Globus pallidus (tissue), 1 donor: ENCODE data around the gene MRPL50.

Experiments used
- DNase-seq: peaks from one replicate; pipeline ENCODE4 v3.0.0-alpha.2; 2015; ENCODE audit warnings: low spot score

Gene MRPL50

DNA sequence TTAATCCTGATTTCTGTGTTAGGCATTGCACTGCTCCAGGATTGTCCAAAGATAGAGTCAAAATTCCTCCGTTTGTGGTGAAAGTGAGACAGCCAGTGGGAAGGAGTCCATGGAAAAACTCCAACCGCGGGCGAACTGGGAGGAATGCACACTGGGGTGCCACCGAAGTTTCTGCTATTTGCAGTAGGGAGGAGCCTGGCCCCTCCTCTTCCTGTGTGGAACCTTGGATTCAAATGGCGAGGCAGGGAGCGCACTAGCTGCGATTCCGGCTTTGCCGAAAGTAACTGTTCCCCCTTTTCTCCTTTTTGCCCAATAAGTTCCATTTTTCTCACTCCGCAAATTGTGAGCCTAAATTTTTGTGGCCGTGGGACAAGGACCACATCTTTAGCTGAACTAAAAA is 22.9 kb downstream of the MRPL50 start:
- no peak for DNase-seq

DNA sequence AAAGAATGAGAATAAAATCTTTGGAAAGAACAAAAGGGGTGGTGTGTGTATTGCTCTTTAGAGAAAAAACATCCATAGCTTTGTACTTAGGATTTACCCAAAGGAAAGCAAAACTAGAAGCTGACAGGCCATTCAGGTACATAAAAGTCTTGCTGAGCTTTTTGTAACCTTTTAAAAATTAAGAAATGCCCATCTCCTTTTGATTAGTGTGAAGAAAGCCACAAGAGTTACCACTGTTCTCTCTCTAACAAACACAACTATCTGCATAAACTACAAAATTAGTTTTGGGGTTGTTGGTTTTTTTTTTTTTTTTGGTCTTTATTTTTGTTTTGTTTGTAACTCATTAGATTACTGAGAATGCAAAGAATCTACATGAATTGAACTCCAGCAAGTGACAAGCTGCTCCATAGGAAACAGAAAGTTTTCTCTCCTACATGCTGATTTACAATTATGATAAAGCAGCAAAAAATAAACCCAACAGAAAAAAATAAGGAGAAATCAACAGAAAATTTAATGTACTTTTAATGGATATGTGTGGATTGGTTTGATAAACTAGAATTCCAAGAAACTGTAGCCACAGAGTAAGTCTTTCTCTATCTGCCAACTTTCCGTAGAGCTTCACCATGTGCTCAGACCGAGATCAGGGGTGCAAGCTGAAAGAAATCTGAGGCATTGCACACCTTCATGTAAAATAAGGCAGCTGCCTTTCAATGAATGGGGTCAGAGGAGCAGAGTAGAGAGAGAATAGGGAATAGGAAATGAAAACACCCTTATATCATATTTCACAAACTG is 25.9 kb downstream of the MRPL50 start:
- DNase-seq, result no peak

DNA sequence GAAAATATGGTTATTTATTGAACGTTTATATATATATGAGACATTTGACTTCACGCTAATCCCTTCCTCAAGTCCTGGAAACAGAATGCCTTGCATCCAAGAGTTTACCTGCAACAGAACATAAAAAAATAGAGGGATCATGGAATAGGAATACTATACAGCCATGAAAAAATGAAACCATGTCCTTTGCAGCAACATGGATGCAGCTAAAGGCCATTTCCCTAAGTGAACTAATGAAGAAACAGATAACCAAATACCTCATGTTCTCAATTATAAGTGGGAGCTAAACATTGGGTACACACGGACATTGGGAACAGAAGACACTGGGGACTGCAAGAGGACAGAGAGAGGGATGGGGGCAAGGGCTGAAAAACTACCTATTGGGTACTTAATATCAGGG is 26.6 kb downstream of the MRPL50 start:
- no peak for DNase-seq

DNA sequence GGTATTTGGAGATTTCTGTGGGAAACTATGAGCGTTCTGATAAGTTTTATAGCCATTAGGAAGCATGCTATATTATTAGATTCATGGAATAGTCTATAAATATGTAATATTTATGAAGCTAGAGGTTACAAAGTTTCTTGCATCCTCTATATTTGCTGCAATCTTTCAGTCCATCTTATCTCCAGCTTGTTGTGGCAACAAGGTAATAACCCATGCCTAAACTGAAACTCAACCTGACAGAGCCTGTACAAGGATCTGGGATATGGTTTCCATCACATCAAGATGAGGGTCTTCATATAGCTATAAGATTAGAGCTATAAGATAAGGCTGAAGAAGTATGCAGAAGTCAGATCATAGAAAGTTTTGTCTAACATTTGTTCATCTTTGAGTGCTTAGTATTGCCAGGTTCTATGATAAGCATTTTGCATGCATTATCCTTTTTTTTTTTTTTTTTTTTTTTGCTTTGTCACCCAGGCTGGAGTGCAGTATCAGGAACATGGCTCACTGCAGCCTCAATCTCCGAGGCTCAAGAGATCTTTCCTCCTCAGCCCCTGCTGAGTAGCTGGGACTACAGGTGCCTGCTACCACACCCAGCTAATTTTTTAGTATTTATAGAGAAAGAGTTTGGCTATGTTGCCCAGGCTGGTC is 28.4 kb downstream of the MRPL50 start:
- DNase-seq, result no peak

DNA sequence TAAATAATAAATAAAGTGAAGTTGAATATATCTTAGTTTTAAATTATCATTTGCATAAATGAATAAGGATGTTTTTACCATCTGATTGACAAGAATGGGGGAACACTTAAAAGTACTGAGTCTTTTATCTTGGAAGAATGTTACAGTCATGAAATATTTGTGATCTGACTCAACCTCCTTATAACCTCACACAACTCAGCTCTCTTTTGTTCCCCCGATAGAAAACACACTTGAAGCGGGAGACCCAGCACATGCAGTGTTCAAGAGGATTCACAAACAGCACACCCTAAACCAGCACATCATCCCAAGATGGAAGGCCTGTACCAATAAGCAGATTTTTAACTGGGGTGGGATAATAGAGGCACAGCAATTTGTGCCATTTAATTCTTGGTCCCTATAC is 29.1 kb downstream of the MRPL50 start:
- no peak for DNase-seq

DNA sequence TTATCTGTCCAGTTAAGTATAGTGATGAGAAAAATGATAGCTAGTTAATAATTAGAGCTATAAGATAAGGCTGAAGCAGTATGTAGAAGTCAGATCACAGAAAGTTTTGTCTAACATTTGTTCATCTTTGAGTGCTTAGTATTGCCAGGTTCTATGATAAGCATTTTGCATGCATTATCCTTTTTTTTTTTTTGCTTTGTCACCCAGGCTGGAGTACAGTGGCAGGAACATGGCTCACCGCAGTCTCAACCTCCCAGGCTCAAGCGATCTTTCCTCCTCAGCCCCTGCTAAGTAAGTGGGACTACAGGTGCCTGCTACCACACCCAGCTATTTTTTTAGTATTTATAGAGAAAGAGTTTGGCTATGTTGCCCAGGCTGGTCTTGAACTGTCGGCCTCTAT is 31.1 kb downstream of the MRPL50 start:
- DNase-seq, result no peak

DNA sequence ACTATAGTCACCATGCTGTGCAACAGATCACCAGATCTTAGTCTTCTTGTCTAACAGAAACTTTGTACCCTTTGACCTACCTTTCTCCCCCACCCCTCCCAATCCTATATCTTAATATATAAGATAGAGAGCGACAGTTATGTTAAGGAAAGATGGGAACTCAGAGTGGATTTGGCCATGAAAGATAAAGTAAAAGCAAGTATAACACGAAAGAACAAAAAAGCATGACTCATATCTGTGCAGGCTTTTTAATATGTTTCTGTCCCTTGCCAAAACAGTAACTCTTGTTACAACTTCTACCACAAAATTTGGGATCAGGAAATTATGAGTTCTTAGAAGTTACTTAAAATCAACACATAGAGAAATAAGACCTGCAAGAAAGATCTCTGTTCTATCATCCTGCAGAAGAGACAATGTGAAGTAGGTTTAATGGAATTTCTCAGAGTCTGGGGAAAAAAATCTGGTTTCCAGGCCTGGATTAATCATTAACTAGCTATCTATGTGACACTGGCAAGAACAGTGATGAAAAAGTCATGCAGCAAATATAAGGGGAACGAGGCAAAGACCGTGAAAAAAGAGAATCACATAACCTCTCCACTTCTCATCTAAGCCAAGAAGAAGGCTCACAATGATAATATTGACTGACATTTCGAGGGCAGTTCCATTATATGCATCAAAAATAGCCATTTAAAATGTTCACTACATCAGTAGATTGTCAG is 32.2 kb downstream of the MRPL50 start:
- DNase-seq, result no peak

DNA sequence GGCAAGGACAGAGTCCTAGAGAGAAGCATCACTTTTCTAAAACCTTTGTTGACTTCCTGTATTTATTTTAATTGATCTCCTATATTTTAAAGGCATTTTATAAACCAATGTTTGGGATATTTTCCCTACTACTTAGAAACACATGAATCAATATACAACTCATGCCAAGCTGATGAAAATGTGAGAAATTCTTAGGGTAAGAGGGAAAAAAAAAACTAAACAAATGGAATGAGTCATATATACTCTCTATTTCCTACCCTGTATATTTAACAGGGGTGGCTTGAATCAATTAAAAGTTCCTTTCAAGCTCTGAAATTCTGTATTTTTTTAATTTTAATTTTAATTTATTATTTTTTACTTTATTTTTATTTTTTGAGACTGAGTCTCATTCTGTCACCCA is 33.2 kb downstream of the MRPL50 start:
- no peak for DNase-seq

DNA sequence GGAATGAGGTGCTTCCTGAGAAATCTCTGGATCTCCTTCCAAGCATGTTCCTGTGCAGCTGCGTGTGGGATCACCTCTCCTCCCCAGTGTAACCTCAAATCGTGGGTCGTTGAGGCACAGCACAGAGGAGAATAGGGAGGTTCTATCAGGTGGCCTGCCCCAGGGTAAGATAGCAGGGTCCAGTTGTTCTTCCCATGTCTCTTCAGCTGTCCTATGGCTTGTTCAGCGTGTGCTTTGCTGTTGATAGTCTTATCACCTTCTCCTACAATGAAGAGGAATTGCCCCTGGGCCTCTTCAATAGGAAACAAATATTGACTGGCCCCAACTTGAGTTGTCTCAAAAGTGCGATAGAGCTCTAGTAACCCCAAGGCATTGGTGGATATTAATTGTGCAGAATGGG is 36.0 kb downstream of the MRPL50 start:
- no peak for DNase-seq

DNA sequence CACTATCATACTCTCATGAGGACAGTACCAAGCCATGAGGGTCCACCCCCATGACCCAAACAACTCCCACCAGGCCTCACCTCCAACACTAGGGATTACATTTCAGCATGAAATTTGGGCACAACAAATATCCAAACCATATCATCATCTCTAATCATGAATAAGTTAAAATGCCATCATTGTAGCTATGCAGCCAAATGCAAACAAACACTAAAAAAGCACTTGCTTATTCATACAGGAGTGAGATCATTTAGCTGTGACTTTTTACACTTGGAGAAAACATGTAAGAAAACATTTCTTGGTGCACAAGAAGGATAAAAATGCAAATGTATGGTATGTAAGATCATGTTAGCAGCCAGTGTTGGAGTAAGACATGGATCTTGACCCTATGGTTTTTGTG is 37.8 kb downstream of the MRPL50 start:
- no peak for DNase-seq

DNA sequence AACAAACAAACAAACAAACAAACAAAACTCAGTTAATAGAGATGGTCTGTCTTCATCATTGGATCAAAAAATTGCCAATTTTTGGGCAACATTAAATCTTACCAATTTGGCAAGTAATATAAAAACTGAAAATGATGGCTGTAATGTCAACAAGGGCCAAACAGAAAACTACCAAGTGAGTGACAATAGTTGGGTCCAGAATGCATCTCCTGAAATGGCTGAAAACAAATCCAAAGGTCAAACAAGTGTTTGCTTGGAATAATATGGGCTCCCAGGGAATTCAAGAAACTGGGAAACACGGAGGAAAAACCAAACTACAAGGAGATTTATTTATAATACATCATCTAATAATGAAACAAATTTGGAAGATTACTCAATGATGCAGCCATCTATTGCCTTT is 38.7 kb downstream of the MRPL50 start:
- no peak for DNase-seq

DNA sequence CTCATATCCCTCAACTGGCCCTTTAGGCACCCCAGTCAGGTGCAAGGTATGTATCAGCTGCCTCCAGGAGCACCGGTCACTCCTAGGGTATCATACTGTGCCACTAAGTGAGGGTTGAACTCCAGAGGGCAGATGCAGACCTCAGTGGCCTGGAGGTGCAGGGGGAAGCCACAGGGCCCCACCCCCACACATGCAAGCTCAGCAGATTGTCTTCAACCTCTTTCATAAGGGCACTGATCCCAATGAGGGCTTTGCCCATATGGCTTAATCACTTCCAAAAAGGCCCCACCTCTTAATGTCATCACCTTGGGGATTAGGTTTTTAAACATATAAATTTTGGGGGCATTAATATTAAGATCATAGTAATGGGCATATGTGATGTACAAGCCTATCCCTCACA is 41.8 kb downstream of the MRPL50 start:
- no peak for DNase-seq

DNA sequence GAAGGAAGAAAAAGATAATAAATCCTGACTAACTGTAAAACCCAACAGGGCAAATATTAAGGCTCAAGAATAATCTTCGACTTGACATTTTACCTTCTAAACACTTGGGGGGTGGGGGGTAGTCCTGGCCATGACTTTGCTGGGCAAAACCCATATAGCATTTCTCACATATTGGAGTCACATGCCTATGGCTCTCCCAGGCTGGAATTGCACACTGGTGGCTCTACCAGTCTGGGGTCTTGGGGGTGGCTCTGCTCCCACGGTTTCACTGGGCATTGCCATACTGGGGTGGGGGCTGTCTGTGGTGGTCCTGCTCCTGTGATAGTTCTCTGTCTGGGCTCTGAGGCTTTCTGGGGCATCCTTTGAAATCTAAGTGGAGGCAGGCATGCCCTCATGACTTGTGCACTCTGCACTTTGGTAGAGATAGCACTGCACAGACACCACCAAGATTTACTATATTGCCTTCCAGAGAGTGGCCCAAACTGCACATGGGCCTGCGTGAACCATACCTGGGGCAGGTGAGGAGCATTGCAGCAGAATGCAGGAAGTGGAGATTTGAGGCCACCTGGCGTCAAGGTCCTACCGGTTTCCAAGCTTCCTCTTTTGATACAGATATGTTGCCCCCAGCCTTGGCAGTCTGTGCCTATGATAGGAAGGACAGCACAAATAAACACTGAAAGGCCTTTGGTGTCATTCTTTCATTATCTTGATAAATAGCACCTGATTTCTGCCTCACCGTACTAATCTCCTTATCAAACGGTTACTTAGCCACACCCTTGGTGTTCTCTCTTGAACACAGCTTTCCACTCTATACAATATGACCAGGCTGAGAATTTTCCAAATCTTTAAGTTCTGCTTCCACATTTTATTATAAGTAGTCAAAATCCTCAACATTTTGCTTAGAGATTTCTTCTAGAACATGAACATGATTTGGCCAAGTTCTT is 43.4 kb downstream of the MRPL50 start:
- no peak for DNase-seq

DNA sequence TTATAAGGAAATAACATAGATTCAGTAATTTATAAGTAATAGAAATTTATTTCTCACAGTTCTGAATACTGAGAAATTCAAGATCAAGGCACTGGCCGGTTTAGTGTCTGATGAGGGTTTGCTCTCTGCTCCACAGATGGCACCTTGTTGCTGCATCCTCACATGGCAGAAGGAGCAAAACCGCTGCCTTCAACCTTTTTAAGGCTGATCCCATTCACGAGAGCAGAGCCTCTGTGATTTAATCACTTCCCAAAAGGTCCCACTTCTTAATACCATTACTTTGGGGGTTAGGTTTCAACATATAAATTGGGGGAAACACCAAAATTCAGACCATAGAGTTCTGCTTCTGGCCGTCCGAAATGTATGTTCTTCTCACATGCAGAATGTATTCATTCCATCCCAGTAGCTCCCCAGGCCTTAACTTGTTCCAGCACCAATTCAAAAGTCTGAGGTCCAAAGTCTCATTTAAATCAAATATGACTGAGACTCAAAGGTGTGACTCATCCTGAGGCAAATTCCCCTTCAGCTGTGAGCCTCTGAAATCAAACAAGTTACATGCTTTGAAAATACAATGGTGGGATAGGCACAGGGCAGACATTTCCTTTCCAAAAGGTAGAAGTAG is 44.2 kb downstream of the MRPL50 start:
- no peak for DNase-seq

DNA sequence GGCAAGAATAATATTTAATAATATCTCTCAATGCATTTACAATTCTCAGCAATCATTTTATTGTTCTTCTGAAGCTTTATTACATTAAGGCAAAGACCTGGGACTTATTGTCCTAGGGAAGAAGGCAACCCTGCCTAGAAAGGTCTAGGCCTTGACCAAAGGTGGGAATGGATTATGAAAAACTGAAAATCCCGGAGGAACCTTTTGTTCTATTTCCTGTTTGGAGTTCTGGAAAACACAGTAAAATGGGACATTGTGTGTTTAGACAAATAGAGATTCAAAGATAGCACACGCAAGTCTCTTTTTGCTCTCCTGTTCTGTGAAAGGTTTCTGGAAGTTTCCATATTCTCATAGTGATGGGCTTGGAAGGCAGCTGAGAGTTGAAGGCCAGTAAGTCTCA is 44.7 kb downstream of the MRPL50 start:
- no peak for DNase-seq

DNA sequence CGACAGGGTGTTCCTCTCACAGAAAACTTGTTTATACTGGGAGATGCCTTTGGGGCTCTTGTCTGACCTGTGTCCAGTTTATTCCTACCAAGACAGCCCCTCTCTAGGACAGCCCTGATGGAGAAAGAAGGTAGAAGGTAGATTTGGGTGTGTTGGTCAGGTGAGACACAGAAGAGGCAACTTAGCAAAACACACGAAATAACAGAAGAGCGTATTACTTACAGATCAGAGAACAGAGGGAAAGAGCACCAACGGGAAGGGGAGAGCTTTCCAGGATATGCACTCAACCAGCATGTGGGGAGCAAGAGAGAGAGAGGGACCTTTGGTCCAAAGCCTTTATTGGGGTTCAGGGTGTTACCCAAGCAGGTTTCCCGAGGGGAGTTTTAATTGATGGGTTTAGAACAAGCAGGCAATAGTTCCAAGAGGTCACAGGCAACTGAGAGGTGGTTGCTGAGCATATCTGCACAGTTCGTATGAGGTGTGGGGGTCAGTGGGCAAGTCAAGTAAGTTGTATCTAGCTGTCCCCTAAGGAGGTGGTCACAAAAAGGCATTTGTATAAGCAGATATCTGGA is 45.4 kb downstream of the MRPL50 start:
- DNase-seq, result no peak

DNA sequence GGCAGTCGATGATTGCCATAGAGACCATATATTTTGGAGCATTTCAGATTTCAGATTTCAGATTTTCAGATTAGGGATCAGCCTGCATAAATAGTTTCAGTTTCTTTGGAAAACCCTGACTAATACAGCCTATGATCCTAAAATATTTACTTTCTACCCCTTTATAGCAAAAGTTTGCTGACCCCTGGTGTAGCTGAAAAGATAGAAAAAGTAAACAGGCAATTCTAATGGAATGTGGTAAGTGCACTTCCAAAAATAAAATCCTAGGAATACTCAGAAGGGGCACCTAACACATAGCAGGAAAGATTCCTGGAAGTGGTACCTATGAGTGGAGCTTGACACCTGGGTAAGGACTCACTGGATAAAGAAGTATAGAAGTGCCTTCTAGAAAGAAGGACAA is 48.1 kb downstream of the MRPL50 start:
- DNase-seq, result no peak

DNA sequence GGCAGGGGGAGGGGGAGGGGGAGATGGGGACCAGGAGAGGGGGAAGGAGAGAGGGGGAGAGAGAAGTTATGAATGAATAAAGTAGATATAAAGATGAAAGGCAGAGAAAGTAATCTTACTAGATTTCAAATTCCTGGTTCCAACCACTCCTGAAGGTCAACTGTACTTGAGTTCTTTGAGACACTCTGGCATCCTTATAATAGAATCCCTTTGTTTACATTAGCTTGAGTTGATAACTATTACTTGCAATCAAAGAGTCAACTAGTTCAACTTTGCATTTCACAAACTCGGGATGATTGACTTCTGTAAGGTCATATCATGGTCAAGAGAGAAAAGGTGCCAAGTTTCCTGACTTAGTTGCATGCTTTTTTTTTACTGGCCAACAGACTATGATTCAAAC is 55.8 kb downstream of the MRPL50 start:
- no peak for DNase-seq

DNA sequence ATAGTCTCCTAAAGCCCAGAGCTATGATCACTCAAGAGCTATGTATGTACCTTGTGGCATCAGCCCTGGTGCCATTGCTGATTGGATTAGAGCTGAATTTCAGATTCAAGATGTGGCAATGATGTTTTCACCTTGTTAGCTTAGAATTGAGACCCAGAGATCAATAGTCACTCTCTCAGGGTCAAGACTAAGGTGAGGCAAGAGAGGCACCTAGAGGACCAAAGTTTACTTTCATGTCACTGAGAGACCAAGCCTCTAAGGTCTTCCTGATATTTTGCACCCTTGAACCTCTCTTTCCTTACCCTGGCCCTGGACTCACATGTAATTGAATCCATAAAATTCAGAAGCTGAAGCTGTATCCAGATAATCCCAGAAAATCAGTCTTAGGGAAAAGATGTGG is 56.5 kb downstream of the MRPL50 start:
- DNase-seq, result no peak
